GM21360 (cell line): ENCODE data around the gene CLDN17.

ENCODE experiments used
- ATAC-seq: cut with Tn5 transposase; IDR thresholded peaks from one replicate; pipeline ENCODE4 v1.9.1; 2021; ENCODE audit warnings: mild to moderate bottlenecking, moderate library complexity; ENCODE audit not compliant: unreplicated experiment

Gene CLDN17

DNA sequence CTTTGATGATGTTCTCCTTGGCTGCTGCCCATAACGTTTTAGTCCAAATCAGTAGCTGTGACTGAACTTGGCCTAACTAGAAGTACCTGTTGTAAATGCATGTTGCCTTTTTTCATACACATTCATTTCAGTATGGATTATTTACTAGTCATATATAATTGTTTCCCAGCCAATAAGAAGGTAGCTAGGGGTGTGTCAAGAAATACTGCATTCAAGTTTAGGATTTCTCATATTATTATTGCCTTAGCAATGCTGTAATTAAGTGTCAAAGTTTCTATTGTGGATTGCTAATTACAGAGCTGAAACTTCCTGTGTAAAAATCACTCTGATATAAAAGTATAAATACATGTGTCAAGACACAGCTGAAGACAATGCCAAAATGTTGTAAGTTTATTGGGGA lies at the start of gene CLDN17:
TSS of gene CLDN17 (minus strand) at position 101 of the 400 bp plus-strand sequence. CDS start 188 bp downstream, outside the sequence.
- no peak for ATAC-seq

- ATAC-seq = no peak
Observed at GRCh38 chr21:30216041-30216723, 49.6 kb upstream of the CLDN17 start, which contains the start of gene CLDN8. Gene CLDN8, minus strand, starts transcription at chr21:30216097. Its CDS starts 172 bp downstream, at chr21:30215925.

DNA sequence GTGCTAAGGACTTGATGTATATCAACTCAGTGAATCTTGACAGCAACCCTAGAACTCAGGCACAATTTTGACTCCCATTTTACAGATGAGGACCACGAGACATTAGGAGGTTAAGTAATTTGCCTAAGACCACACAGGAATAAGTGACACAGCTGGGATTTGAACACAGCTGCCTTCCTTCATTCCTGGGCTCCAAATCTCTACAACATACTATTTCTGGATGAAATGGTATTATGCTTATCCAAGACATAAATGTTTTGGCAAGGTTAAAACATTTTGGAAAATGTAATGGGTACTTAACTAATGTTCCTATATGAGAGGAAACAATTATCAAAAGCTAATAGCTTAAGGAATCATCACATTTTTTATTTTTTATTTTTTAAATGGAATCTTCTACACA lies 44.5 kb upstream of the CLDN17 start:
- no peak for ATAC-seq

- no peak for ATAC-seq
Observed at GRCh38 chr21:30209601-30210000, 43.0 kb upstream of the CLDN17 start.

GRCh38 chr21:30207252-30207579 lies 40.6 kb upstream of the CLDN17 start:
- no peak for ATAC-seq

- no peak for ATAC-seq
Observed at GRCh38 chr21:30206551-30207251, 40.1 kb upstream of the CLDN17 start.

DNA sequence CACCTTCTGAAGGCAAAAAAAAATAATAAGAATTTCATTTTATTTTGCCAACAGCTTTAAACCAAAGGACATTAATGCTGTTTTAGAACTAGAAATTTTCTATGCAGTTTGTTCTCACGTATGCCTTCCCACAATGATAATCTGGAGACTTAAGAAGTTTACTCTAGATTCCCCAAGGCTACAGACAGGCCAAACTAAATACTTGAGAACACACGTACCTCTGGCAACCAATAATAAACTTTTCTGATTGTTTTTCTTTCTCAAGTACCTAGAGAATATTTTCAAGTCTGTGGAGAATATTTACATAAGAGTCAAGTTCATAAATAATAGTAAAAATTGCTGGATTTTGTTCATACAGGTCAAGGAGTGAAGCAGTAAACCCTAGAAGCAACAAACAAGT lies 33.4 kb upstream of the CLDN17 start:
- no peak for ATAC-seq

DNA sequence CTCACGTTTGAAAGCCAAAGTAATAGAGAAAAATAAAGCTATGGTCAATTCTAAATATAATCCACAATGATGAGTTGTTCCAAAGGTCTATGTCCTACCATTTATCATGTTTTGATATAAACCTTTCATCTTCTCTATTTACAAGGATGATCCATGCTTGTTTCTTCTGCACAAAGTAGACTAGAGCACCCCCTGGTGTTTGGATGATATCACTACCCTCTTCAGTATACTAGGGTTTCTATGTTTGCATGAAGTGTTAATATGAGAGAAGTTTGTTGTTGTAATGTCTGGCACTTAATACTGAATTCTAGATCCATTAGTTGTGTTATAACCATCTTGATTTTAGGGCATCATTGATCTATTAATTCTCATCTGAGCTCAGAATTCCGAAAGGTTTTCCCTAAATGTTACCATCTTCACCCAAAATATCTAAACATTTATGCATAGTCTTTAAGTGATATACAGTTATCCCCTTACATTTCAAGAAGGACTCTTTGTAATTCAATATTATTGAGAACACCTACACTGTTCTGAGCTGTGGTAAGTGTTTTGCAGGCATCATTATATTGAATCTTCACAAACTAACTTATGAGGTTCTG lies 28.2 kb upstream of the CLDN17 start:
- ATAC-seq = no peak

DNA sequence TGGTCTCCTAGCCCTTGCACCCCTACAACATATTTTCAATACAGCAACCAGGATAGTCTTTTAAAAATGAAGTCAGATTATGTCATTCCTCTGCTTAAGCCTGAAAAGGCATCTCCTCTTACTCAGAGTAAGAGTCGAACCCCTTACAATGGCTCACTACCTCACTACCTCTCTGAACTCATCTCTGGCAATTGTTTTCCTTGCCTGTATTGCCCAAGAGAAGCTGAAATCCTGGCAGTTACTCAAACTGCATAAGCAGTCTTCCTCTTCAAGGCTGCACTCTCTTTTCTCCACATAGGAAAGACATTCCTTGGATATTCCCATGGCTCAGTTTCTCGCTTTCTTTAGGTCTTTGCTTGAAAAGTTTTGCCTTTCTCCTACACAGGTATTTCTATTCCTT lies 26.6 kb upstream of the CLDN17 start:
- no peak for ATAC-seq

DNA sequence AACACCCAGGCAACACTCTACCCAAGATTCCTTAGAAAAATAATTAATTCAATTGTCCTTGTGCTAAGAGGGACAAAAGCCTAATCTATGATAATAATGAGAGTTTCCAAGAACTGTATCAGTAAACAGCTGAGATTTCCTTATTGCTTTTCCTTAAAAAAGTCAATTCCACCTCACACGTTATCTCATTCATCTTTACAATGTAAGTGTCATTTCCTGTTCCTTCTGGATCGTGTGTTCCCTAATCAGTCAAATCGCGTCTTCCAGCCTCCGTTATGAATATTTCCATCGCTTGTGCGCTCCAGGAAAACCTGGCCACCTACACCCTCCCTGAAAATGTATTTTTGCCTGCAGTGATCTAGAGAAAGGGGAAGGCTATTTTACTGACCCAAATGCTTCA lies 23.9 kb upstream of the CLDN17 start:
- ATAC-seq = no peak

DNA sequence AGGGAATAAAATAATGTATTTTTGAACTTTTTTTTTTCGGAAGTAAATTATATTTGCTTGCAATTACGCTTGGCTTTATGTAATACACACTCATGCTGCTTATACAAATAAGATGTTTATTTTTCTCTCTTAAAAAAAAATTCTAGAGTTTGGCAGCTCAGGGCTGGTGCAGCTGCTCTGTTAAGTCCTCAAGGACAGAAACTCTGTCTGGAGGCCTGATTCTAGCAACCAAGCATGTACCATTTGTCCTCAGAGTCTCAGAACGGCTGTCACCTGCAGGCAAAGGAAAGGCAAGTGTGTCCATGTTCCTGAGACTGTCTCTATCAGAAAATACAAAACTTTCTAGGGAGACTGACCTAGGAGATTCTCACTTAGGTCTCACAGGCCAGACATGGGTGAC lies 23.2 kb upstream of the CLDN17 start:
- no peak for ATAC-seq

DNA sequence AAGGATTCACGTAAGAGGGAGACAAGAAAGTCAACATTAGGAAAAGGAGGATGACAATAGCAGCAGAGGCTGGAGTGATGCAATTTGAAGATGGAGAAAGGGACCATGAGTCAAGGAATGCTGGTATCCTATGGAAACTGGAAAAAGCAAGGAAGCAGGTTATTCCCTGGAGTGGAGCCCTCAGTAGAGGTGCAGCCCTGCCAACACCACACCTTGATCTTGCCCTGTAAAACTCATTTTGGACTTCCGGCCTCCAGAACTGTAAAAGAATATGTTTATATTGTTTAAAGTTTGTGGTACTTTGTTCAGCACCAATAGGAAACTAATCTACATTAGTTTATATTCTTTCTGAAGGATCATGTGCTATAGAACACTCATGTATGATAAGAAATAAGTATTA lies 19.6 kb upstream of the CLDN17 start:
- no peak for ATAC-seq

GRCh38 chr21:30168086-30168485 lies 1.5 kb upstream of the CLDN17 start:
- no peak for ATAC-seq

- ATAC-seq = no peak
Observed at GRCh38 chr21:30166171-30166570, 434 bp downstream of the CLDN17 start.

- ATAC-seq = no peak
Observed at GRCh38 chr21:30164796-30165195, 1.8 kb downstream of the CLDN17 start.

DNA sequence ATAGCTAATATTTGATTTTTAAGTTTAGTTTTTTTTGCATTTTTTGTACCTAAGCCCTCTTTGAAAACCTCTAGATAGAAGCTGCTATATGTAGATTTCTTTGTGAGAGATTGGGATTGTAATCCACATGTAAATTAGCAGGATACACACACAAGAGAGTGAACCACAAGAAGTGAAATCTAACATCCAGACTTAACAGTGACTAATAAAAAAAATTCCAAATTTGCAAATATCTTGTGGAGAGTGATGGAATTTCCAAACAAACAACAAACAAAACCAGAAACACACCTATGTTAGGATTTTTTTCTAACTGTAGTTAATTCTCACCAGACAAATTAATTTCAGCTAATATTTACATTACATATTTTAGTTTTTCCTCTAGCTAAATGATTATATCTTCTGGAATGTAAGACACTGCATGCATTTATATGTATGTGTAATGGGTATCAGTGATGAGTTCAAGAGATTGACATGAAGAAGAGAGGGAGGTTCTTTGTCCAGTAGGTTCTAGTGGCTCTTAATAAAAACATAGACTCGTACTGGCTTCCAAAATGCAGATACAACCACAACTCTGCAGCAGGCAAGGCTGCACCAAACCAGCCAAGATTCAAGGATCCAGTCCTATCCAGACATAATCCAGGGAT lies 12.8 kb downstream of the CLDN17 start:
- no peak for ATAC-seq

GRCh38 chr21:30152792-30153191 lies 13.8 kb downstream of the CLDN17 start:
- ATAC-seq = no peak

DNA sequence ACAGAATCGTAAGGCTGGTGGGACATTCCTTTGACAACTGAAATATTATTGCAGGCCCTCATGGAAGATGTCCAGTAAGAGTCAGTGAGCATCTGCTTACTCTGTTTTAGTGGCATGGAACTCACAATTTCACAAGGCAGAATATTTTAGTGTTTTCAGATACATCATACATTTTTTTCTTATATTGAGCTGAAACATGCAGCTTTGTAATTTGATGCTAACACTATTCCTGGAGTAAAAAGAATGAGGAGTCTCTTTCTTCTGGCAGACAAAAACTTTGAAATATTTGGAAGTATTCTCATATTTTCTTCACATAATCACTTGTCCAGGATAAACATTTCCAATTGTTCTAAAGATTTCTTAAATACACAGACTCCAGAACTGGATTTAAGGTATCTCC lies 17.7 kb downstream of the CLDN17 start:
- ATAC-seq = no peak

DNA sequence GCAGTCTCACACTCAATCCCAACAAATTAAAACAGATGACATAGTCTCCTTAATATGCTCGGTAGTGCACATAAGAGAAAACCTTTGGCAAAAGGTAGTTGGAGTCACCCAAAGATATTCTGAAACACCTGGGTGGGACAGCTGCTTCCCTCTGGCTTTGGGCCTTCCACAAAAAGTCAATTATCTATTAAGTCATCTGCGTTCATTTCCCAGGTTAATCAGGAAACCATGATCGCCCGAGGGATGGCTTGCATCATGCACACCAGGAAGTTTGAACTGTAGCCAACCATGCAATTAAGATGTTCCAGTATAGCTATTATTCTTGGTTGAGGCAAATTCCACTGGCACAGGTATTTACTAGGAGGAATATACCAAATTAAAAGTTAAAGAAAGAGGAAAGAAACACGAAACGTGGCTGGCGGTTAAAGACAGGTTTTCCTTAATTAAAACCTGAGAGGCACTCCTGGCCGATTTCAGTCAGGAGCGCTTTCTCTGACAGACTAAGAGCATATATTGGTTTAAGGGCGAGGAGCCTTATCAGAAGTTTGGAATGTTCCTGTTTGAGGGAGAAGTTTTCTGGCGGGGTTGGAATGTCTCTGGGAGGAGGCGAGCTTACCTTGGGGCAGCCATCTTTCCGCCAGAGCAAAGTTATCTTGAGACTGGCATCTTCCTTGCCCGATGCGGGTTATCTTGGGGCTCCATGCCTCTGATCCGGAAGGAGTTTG lies 19.9 kb downstream of the CLDN17 start:
- no peak for ATAC-seq

DNA sequence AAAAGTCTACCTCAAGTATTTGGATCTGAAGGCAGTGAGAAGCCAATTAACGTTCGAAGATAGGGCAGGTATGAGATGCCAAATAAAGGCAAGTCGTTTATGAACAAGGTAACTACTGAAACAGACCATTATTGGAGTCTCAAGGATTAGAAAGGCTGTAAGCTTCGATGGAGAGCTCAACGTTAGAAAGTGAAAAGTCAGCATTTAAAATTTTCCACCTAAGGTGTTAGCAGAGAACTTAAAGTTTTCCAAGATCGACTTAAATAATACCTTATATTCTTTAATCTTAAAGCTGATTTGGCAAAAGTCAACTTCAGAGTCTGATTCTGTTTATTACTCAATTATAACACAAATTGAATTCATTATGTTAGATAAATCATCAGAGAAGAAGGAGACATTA lies 28.1 kb downstream of the CLDN17 start:
- no peak for ATAC-seq

- no peak for ATAC-seq
Observed at GRCh38 chr21:30129246-30129645, 37.4 kb downstream of the CLDN17 start.
